Mesendoderm (in vitro differentiated cells): ENCODE results near the gene HDHD5.

Source experiments
- DNase-seq: peaks from one replicate; pipeline ENCODE4 v3.0.0; 2013
- H2AK5ac ChIP-seq: 2 replicates; pipeline ENCODE4 v1.6.1; 2013; ENCODE audit warnings: low read length, inconsistent platforms
- H2BK120ac ChIP-seq: 2 replicates; pipeline ENCODE4 v1.6.1; 2013; ENCODE audit warnings: low read depth, mild to moderate bottlenecking, low read length, moderate library complexity, mixed read lengths
- H2BK15ac ChIP-seq: replicated peaks from 2 replicates; pipeline ENCODE4 v1.6.1; 2013; ENCODE audit warnings: low read depth, mild to moderate bottlenecking, moderate library complexity
- H2BK5ac ChIP-seq: 2 replicates; pipeline ENCODE4 v1.6.1; 2013; ENCODE audit warnings: low read length, inconsistent platforms
- H3K18ac ChIP-seq: 2 replicates; pipeline ENCODE4 v1.6.1; 2013; ENCODE audit warnings: mild to moderate bottlenecking, low read length, mixed read lengths
- H3K23ac ChIP-seq: one replicate; pipeline ENCODE4 v1.6.1; 2013; ENCODE audit warnings: low read length
- H3K27ac ChIP-seq: 2 replicates; pipeline ENCODE4 v1.5.1; 2013; ENCODE audit warnings: low read depth, mild to moderate bottlenecking, inconsistent platforms, low read length, moderate library complexity
- H3K27me3 ChIP-seq: 2 replicates; pipeline ENCODE4 v1.6.1; 2013; ENCODE audit warnings: low read length, control low read depth, mild to moderate bottlenecking, inconsistent platforms; ENCODE audit not compliant: insufficient read depth, poor library complexity
- H3K36me3 ChIP-seq: 2 replicates; pipeline ENCODE4 v1.6.1; 2013; ENCODE audit warnings: low read length, inconsistent platforms; ENCODE audit not compliant: control insufficient read depth, insufficient read depth
- H3K4ac ChIP-seq: one replicate; pipeline ENCODE4 v1.6.1; 2013; ENCODE audit warnings: low read depth, mild to moderate bottlenecking, low read length, moderate library complexity
- H3K4me1 ChIP-seq: 2 replicates; pipeline ENCODE4 v1.6.1; 2013; ENCODE audit warnings: low read depth, low read length, inconsistent platforms; ENCODE audit not compliant: control insufficient read depth
- H3K4me2 ChIP-seq: 2 replicates; pipeline ENCODE4 v1.6.1; 2013; ENCODE audit warnings: low read length
- H3K4me3 ChIP-seq: 2 replicates; pipeline ENCODE4 v1.5.1; 2013; ENCODE audit warnings: mild to moderate bottlenecking, low read length
- H3K56ac ChIP-seq: one replicate; pipeline ENCODE4 v1.6.1; 2013; ENCODE audit warnings: low read length
- H3K79me1 ChIP-seq: 2 replicates; pipeline ENCODE4 v1.6.1; 2013; ENCODE audit warnings: low read length, inconsistent platforms
- H3K79me2 ChIP-seq: 2 replicates; pipeline ENCODE4 v1.6.1; 2013; ENCODE audit warnings: mild to moderate bottlenecking, low read length; ENCODE audit not compliant: control insufficient read depth, insufficient read depth
- H3K9ac ChIP-seq: 2 replicates; pipeline ENCODE4 v1.6.1; 2013; ENCODE audit warnings: low read length, inconsistent platforms
- H4K5ac ChIP-seq: one replicate; pipeline ENCODE4 v1.6.1; 2013; ENCODE audit warnings: low read length
- H4K8ac ChIP-seq: one replicate; pipeline ENCODE4 v1.6.1; 2013; ENCODE audit warnings: low read depth, mild to moderate bottlenecking, control low read depth, low read length, moderate library complexity
- WGBS: extraction: QIAGEN DNeasy Blood & Tissue Kit; methylation state at CpG from one replicate; pipeline ENCODE4 v1.1.7; 2013; ENCODE audit warnings: low lambda C conversion rate, missing lambda C conversion rate; ENCODE audit not compliant: insufficient coverage; ENCODE audit errors: extremely low coverage; 5-methylcytosine and 5-hydroxymethylcytosine counted together

HDHD5 gene

DNA sequence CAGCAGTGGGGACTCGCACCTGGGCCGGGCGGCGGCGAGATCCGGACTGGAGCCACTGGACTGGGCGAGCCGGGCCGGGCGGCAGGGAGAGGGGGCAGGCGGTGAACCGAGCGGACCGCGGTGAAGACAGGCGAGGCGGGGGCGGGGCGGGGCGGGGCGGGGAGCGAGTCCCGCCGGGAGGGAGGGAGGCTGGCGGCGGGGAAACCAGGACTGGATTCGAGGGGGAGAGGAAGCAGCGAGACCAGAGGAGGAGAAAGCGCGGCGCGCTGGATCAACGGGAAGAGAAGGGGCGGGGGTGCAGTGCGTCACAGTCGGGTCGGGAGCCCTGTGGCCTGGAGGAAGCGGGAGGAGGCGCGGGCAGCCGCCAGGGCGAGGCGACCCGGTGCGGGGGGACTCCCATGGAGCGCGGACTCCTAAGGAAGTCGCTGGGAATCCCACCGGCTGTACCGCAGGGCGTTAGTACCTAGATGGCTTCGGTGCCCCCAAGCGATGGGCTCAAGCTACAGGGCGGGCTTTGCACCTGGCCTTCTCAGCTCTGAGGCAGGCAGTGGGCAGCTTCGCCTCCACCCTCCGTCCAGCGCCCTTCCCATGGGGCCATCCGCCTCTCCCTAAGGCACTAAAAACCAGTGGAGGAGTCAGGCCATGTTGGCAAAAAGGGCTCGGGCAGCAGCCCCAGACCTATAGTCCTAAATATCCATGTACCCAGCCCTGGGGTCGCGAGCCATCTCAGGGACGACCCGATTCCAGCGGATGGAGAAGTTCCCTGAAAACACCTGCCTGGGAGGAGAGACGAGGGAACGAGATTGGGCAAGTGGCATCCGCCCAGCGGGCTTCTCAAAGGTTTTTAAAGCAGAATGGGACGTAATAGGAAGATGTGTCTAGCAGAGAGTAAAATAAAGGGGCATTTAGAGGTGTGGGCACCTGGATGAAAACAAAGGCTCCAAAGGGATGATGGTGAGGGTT is 37.6 kb downstream of the HDHD5 start, which contains the start of gene TMEM121B:
TSS of gene TMEM121B (minus strand) at position 128 of the 963 bp plus-strand sequence. CDS start 233 bp downstream, outside the sequence.
- Histone ChIP-seq H3K79me2 (no peaks in the 10 kb centered on the region), H3K18ac (no peak within 1 kb of the TSS), H3K27ac (no peak within 1 kb of the TSS), H2BK5ac (no peak within 1 kb of the TSS), H2BK15ac (no peak within 1 kb of the TSS), H3K79me1 (no peaks in the 10 kb centered on the region), H3K27me3 (no peaks in the 10 kb centered on the region), H3K9ac (peak within 1 kb of the TSS; percentile 59), H3K4me1 (peaks cover 14% of the 10 kb centered on the region), H3K4me3 (peak within 1 kb of the TSS; percentile 5), H3K4ac (no peak within 1 kb of the TSS), H4K5ac (no peak within 1 kb of the TSS), H3K56ac (peak within 1 kb of the TSS; percentile 85), H4K8ac (no peak within 1 kb of the TSS), H2AK5ac (no peak within 1 kb of the TSS), H2BK120ac (no peak within 1 kb of the TSS), H3K23ac (no peak within 1 kb of the TSS), H3K4me2 (peak within 1 kb of the TSS; percentile 61), H3K36me3 (no peaks in the 10 kb centered on the region)
- DNase-seq = peak; percentile 95
- WGBS = no CpG with 5 or more reads among the region's 69 CpGs

DNA sequence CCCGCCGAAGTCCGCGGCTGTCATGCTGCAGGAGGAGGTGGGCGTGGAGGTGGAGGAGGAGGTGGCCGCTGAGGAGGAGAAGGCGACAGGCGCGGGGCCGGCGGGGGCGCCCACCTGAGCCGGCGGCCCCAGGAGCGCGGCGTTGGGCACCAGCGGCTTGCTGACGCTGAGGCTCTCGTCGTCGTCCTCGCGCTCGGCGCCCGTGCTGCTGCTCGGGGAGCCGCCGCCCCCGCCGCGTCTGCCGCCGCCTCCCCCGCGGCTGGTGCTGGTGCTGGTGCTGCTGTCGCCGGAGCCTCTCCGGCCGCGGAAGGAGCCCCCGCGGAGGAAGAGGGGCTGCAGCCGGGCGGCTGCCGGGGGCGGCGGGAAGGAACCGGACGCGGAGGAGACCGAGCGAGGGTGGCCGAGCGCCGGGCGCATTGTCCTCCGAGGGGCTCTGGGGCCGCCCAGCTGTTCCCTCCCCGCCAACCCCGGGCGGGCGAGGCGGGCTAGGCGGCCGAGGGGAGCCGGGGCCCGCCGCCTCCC is 38.3 kb downstream of the HDHD5 start:
- H2BK120ac ChIP-seq = no peak overlapping the region
- peak overlapping the region; percentile 61 for H3K4me2 ChIP-seq
- H4K5ac ChIP-seq = no peak overlapping the region
- no peaks in the 10 kb centered on the region for H3K27me3 ChIP-seq
- no CpG with 5 or more reads among the region's 70 CpGs for WGBS
- H3K4me1 ChIP-seq = peaks cover 15% of the 10 kb centered on the region
- no peak overlapping the region for H3K27ac ChIP-seq
- no peak overlapping the region for H3K4ac ChIP-seq
- no peak overlapping the region for H3K18ac ChIP-seq
- no peaks in the 10 kb centered on the region for H3K79me1 ChIP-seq
- H2BK5ac ChIP-seq = no peak overlapping the region
- H3K79me2 ChIP-seq = no peaks in the 10 kb centered on the region
- no peak overlapping the region for H3K4me3 ChIP-seq
- DNase-seq = no peak
- H2AK5ac ChIP-seq = no peak overlapping the region
- H2BK15ac ChIP-seq = no peak overlapping the region
- peak overlapping the region; percentile 29 for H3K9ac ChIP-seq
- peak overlapping the region; percentile 52 for H3K56ac ChIP-seq
- no peak overlapping the region for H4K8ac ChIP-seq
- no peaks in the 10 kb centered on the region for H3K36me3 ChIP-seq
- H3K23ac ChIP-seq = no peak overlapping the region

DNA sequence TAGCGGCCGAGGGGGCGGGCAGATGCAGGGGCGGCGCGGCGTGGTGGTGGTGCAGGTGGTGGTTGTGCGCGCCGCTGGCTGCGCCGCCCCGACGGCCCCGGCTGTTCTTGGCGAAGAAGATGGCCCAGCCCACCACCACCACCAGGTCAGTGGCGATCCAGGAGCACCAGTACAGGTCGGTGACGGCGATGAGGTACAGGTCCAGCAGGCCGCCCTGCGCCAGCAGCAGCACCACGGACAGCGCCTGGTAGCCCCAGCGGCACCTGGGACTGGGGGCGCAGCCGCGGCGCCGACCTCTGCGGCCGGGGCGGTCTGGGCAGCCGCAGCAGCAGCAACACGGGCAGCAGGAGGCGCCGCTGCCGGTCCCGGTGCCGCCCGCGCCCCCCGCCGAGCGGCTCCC is 38.8 kb downstream of the HDHD5 start:
- no peak overlapping the region for H3K23ac ChIP-seq

DNA sequence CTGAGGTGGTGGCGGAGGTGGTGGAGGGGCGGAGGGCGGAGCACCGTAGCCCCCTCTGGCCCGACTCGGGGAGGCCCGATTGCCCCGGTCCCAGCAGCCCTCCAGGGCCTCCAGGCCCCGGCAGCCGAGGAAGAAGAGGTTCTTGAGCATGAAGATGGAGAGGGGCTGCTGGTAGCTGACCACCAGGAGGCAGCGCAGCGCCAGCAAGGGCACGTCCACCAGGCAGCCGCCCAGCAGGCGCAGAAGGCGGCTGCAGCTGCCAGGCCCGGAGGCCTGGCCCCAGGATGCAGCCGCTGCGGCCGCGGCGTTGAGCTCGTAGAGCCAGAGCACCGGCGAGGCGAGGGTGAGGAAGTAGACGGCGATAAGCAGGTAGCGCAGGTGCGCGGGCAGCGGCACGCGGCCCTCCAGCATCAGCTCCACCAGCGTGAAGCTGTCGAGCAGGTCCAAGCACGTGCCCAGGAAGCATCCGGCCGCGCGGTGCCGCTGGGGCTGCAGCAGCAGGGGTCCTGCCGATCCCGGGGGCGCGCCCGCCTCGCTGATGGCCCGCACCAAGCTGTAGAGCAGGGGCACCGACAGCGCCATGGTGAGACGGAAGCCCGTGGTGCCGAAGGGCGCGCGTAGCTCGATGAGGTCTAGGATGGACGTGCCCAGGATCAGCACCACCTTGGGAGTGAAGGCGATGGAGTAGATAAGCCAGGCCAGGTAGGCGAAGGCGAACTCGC is 39.4 kb downstream of the HDHD5 start:
- no peak overlapping the region for H3K9ac ChIP-seq
- no peak overlapping the region for H4K5ac ChIP-seq
- H3K23ac ChIP-seq = no peak overlapping the region

More for the DNA sequence above, 38.8 kb downstream of the HDHD5 start:
- Histone ChIP-seq H3K9ac (no peak overlapping the region), H2BK15ac (no peak overlapping the region), H3K79me1 (no peaks in the 10 kb centered on the region), H2BK120ac (no peak overlapping the region), H3K4me2 (peak overlapping the region; percentile 61), H2AK5ac (no peak overlapping the region), H4K5ac (no peak overlapping the region), H3K4me3 (no peak overlapping the region), H3K79me2 (no peaks in the 10 kb centered on the region), H4K8ac (no peak overlapping the region), H3K18ac (no peak overlapping the region), H3K36me3 (no peaks in the 10 kb centered on the region), H3K56ac (no peak overlapping the region), H3K27ac (no peak overlapping the region), H2BK5ac (no peak overlapping the region), H3K27me3 (no peaks in the 10 kb centered on the region), H3K4me1 (peaks cover 15% of the 10 kb centered on the region), H3K4ac (no peak overlapping the region)
- DNase-seq = peak; percentile 90
- WGBS = no CpG with 5 or more reads among the region's 45 CpGs

DNA sequence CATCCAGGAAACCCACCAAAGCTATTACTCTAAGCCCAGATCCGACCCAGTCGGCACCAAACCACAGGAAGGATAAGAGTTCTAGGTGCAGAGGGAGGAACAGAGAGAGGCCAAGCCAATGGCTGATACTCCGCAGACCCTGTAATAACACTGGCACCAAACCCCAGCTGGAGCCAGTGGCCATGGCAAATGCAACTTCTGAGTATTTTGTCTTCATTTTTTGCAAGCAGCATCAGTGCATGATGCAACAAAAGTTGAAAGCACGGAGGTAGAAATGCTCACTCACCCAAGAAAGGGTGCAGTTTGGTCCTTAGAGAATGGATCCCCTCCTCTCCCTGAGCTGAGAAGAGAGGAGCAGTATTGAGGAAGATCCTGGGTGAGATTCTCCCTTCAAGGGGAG is 40.7 kb downstream of the HDHD5 start:
- no peaks in the 10 kb centered on the region for H3K79me1 ChIP-seq
- H4K5ac ChIP-seq = no peak overlapping the region
- no peak overlapping the region for H3K4ac ChIP-seq
- H3K36me3 ChIP-seq = no peaks in the 10 kb centered on the region
- peak overlapping the region; percentile 6 for H3K56ac ChIP-seq
- H2BK15ac ChIP-seq = no peak overlapping the region
- no peak overlapping the region for H3K4me3 ChIP-seq
- no peak overlapping the region for H3K4me2 ChIP-seq
- no peak overlapping the region for H4K8ac ChIP-seq
- H2AK5ac ChIP-seq = no peak overlapping the region
- peaks cover 15% of the 10 kb centered on the region for H3K4me1 ChIP-seq
- no peak overlapping the region for H2BK5ac ChIP-seq
- no peak overlapping the region for H3K23ac ChIP-seq
- no peak overlapping the region for H3K18ac ChIP-seq
- H2BK120ac ChIP-seq = no peak overlapping the region
- no peak for DNase-seq
- H3K27me3 ChIP-seq = no peaks in the 10 kb centered on the region
- WGBS = no CpG with 5 or more reads among the region's 4 CpGs
- no peak overlapping the region for H3K9ac ChIP-seq
- no peak overlapping the region for H3K27ac ChIP-seq
- H3K79me2 ChIP-seq = no peaks in the 10 kb centered on the region

More for the DNA sequence above, 39.4 kb downstream of the HDHD5 start:
- H3K27ac ChIP-seq = no peak overlapping the region
- H4K8ac ChIP-seq = no peak overlapping the region
- H2BK5ac ChIP-seq = no peak overlapping the region
- no peak overlapping the region for H3K18ac ChIP-seq
- no CpG with 5 or more reads among the region's 63 CpGs for WGBS
- H3K27me3 ChIP-seq = no peaks in the 10 kb centered on the region
- no peak overlapping the region for H3K56ac ChIP-seq
- H3K36me3 ChIP-seq = no peaks in the 10 kb centered on the region
- no peak overlapping the region for H3K4me2 ChIP-seq
- peak; percentile 80 for DNase-seq
- H2AK5ac ChIP-seq = no peak overlapping the region
- H3K4ac ChIP-seq = no peak overlapping the region
- H2BK15ac ChIP-seq = no peak overlapping the region
- H3K4me1 ChIP-seq = peaks cover 15% of the 10 kb centered on the region
- H3K79me2 ChIP-seq = no peaks in the 10 kb centered on the region
- H3K4me3 ChIP-seq = no peak overlapping the region
- no peaks in the 10 kb centered on the region for H3K79me1 ChIP-seq
- H2BK120ac ChIP-seq = no peak overlapping the region
